Airway epithelial cell (primary cell): ENCODE measurements around the gene METTL27. TPM values are rescaled to one million over a fixed set of nuclear protein-coding genes. Genes with fewer than 3 reads are reported as not detected.

Experiments
- total RNA-seq: library from RNA; depleted of rRNA; stranded (reverse); fragments of >200 nt; gene quantifications from 2 replicates; pipeline ENCODE4 v1.2.3, GENCODE V29; 2015

METTL27 gene
- 0.84 and 1.1 TPM in 2 replicates for total RNA-seq

GRCh38 chr7:73842067-73842976 lies at the start of gene METTL27:
Gene METTL27 (minus strand): TSS chr7:73842516. CDS start chr7:73842140, 376 bp downstream.

GRCh38 chr7:73860859-73861258 lies 18.5 kb upstream of the METTL27 start, which contains the start of gene TMEM270:
Gene TMEM270 (plus strand): TSS chr7:73861159. CDS start chr7:73861195, 36 bp downstream.

GRCh38 chr7:73830681-73831583 lies 11.4 kb downstream of the METTL27 start, which contains the start of gene CLDN4:
Gene CLDN4 (plus strand): TSS chr7:73830996. CDS start chr7:73831202, 206 bp downstream.

Other genes starting within 250 kb of the METTL27 start
- gene MLXIPL, start 218.0 kb downstream of the METTL27 start, total RNA-seq = 0.07 and 0.09 TPM in 2 replicates
- 2.1 and 2.3 TPM in 2 replicates for gene VPS37D, start 174.7 kb downstream of the METTL27 start, total RNA-seq
- gene DNAJC30, start 159.1 kb downstream of the METTL27 start, total RNA-seq = 2.0 and 6.1 TPM in 2 replicates
- gene BUD23, start 158.9 kb downstream of the METTL27 start, total RNA-seq = 64.0 and 88.8 TPM in 2 replicates
- gene STX1A, start 122.8 kb downstream of the METTL27 start, total RNA-seq = 6.9 and 13.1 TPM in 2 replicates
- 17.0 and 25.3 TPM in 2 replicates for gene ABHD11, start 103.7 kb downstream of the METTL27 start, total RNA-seq
- 0.28 TPM in 1 of 2 replicates, not detected in the other for gene CLDN3, start 72.2 kb downstream of the METTL27 start, total RNA-seq
- 126 and 137 TPM in 2 replicates for gene CLDN4, start 11.5 kb downstream of the METTL27 start, total RNA-seq
- gene TMEM270, start 18.6 kb upstream of the METTL27 start, total RNA-seq = not detected in 2 replicates
- 0.21 TPM in 1 of 2 replicates, not detected in the other for gene ELN, start 185.7 kb upstream of the METTL27 start, total RNA-seq
- 27.6 and 29.8 TPM in 2 replicates for gene LIMK1, start 241.3 kb upstream of the METTL27 start, total RNA-seq